Neural cell (in vitro differentiated cells): ENCODE data around the gene ZBTB2. TPM values are rescaled to one million over a fixed set of nuclear protein-coding genes. Genes with fewer than 3 reads are reported as not detected.

ENCODE experiments used
- H2AFZ ChIP-seq: fragments of 200-600, 300-800 bp; sonication (generic), shearing (Covaris generic); 2 replicates; pipeline ENCODE4 v1.6.0; 2014; ENCODE audit warnings: low read depth, mild to moderate bottlenecking, antibody characterized with exemption, low read length, moderate library complexity
- H3F3A ChIP-seq: fragments of 200-600 bp; shearing (Covaris generic); 2 replicates; pipeline ENCODE4 v1.6.1; 2016; ENCODE audit warnings: mild to moderate bottlenecking, moderate library complexity, mixed read lengths, antibody characterized with exemption, low read length; ENCODE audit not compliant: insufficient read depth, poor library complexity, severe bottlenecking
- H3K27ac ChIP-seq: fragments of 200-600, 300-800 bp; sonication (generic), shearing (Covaris generic); 2 replicates; pipeline ENCODE4 v1.5.1; 2014; ENCODE audit warnings: mild to moderate bottlenecking, low read length, moderate library complexity
- H3K27me3 ChIP-seq: fragments of 300-800, 200-600 bp; sonication (generic), shearing (Covaris generic); 2 replicates; pipeline ENCODE4 v1.6.0; 2014; ENCODE audit warnings: mild to moderate bottlenecking, low read depth, low read length, moderate library complexity; ENCODE audit not compliant: insufficient read depth
- H3K36me3 ChIP-seq: fragments of 300-800, 200-600 bp; sonication (generic), shearing (Covaris generic); 2 replicates; pipeline ENCODE4 v1.5.1; 2014; ENCODE audit warnings: mild to moderate bottlenecking, antibody characterized with exemption, low read length, moderate library complexity; ENCODE audit not compliant: insufficient read depth
- H3K4me2 ChIP-seq: fragments of 300-800, 200-600 bp; sonication (generic), shearing (Covaris generic); 2 replicates; pipeline ENCODE4 v1.6.0; 2014; ENCODE audit warnings: mild to moderate bottlenecking, low read length
- H3K4me3 ChIP-seq: fragments of 300-800, 200-600 bp; sonication (generic), shearing (Covaris generic); 2 replicates; pipeline ENCODE4 v1.5.1; 2014; ENCODE audit warnings: mild to moderate bottlenecking, low read length, moderate library complexity
- H3K79me2 ChIP-seq: fragments of 200-600 bp; shearing (Covaris generic); replicated peaks from 2 replicates; pipeline ENCODE4 v1.6.0; 2014; ENCODE audit warnings: mild to moderate bottlenecking, low read length, moderate library complexity; ENCODE audit not compliant: insufficient read depth
- H3K9ac ChIP-seq: fragments of 300-800, 200-600 bp; sonication (generic), shearing (Covaris generic); 2 replicates; pipeline ENCODE4 v1.6.1; 2016; ENCODE audit warnings: mild to moderate bottlenecking, low read length, mixed read lengths
- H3K9me2 ChIP-seq: fragments of 200-600 bp; shearing (Covaris generic); 2 replicates; pipeline ENCODE4 v1.6.1; 2016; ENCODE audit warnings: mild to moderate bottlenecking, low read length, mixed read lengths; ENCODE audit not compliant: insufficient read depth
- H3K9me3 ChIP-seq: fragments of 200-600, 300-800 bp; sonication (generic), shearing (Covaris generic); 2 replicates; pipeline ENCODE4 v1.6.1; 2016; ENCODE audit warnings: mild to moderate bottlenecking, mixed run types, low read length, moderate library complexity, mixed read lengths
- H4K20me1 ChIP-seq: fragments of 200-600 bp; shearing (Covaris generic); 2 replicates; pipeline ENCODE4 v1.6.1; 2016; ENCODE audit warnings: mild to moderate bottlenecking, mixed run types; ENCODE audit not compliant: insufficient read depth
- CTCF ChIP-seq: fragments of 450-650 bp; IDR thresholded peaks from 2 replicates; pipeline ENCODE4 v1.5.1; 2014; ENCODE audit warnings: antibody characterized with exemption, mild to moderate bottlenecking, moderate library complexity; ENCODE audit not compliant: poor library complexity, severe bottlenecking
- EP300 ChIP-seq: fragments of 450-650 bp; conservative IDR thresholded peaks from 2 replicates; pipeline ENCODE4 v1.6.1; 2014; ENCODE audit warnings: antibody characterized with exemption, mild to moderate bottlenecking, moderate library complexity; ENCODE audit not compliant: poor library complexity, severe bottlenecking
- EZH2 ChIP-seq: fragments of 200-600, 300-800 bp; shearing (Covaris generic), sonication (generic); IDR thresholded peaks from 2 replicates; pipeline ENCODE4 v1.6.1; 2014; ENCODE audit warnings: antibody characterized with exemption, low read length, borderline replicate concordance, mild to moderate bottlenecking; ENCODE audit not compliant: insufficient read depth, poor library complexity, severe bottlenecking
- MXI1 ChIP-seq: fragments of 450-650 bp; conservative IDR thresholded peaks from 2 replicates; pipeline ENCODE4 v1.6.1; 2014; ENCODE audit warnings: antibody characterized with exemption, mild to moderate bottlenecking; ENCODE audit not compliant: poor library complexity, severe bottlenecking
- POLR2AphosphoS5 ChIP-seq: IDR thresholded peaks from 2 replicates; pipeline ENCODE4 v1.6.1; 2012
- RAD21 ChIP-seq: fragments of 450-650 bp; conservative IDR thresholded peaks from 2 replicates; pipeline ENCODE4 v1.6.1; 2014; ENCODE audit warnings: antibody characterized with exemption, mild to moderate bottlenecking, moderate library complexity
- SMC3 ChIP-seq: fragments of 450-650 bp; conservative IDR thresholded peaks from 2 replicates; pipeline ENCODE4 v1.6.1; 2014; ENCODE audit warnings: antibody characterized with exemption, mild to moderate bottlenecking, moderate library complexity; ENCODE audit not compliant: poor library complexity
- TAF1 ChIP-seq: IDR thresholded peaks from 2 replicates; pipeline ENCODE4 v1.6.1; 2012; ENCODE audit warnings: low read depth
- polyA plus RNA-seq: library from polyadenylated mRNA; depleted of rRNA; stranded (reverse); fragments of >200 nt; gene quantifications from 2 replicates; pipeline ENCODE4 v1.2.3, GENCODE V29; 2014
- TF ChIP-seq, protein P1 (sequence below): IDR thresholded peaks from 2 replicates; pipeline ENCODE4 v1.6.1; 2012; ENCODE audit warnings: borderline replicate concordance

Gene ZBTB2
- polyA plus RNA-seq, 1 donor from 2014 or later = 10.3 TPM

- Histone ChIP-seq H3F3A (no peaks in the 10 kb centered on the region), H3K27ac (no peak overlapping the region), H3K9me2 (no peaks in the 10 kb centered on the region), H3K4me2 (no peak overlapping the region), H2AFZ (no peak overlapping the region), H4K20me1 (no peaks in the 10 kb centered on the region), H3K9me3 (no peaks in the 10 kb centered on the region), H3K36me3 (no peaks in the 10 kb centered on the region), H3K79me2 (no peaks in the 10 kb centered on the region), H3K9ac (no peak overlapping the region), H3K4me3 (no peak overlapping the region), H3K27me3 (no peaks in the 10 kb centered on the region)
- TF ChIP-seq, protein P1, sequence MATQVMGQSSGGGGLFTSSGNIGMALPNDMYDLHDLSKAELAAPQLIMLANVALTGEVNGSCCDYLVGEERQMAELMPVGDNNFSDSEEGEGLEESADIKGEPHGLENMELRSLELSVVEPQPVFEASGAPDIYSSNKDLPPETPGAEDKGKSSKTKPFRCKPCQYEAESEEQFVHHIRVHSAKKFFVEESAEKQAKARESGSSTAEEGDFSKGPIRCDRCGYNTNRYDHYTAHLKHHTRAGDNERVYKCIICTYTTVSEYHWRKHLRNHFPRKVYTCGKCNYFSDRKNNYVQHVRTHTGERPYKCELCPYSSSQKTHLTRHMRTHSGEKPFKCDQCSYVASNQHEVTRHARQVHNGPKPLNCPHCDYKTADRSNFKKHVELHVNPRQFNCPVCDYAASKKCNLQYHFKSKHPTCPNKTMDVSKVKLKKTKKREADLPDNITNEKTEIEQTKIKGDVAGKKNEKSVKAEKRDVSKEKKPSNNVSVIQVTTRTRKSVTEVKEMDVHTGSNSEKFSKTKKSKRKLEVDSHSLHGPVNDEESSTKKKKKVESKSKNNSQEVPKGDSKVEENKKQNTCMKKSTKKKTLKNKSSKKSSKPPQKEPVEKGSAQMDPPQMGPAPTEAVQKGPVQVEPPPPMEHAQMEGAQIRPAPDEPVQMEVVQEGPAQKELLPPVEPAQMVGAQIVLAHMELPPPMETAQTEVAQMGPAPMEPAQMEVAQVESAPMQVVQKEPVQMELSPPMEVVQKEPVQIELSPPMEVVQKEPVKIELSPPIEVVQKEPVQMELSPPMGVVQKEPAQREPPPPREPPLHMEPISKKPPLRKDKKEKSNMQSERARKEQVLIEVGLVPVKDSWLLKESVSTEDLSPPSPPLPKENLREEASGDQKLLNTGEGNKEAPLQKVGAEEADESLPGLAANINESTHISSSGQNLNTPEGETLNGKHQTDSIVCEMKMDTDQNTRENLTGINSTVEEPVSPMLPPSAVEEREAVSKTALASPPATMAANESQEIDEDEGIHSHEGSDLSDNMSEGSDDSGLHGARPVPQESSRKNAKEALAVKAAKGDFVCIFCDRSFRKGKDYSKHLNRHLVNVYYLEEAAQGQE = no peak
- TF ChIP-seq SMC3 (no peak), RAD21 (no peak), TAF1 (no peak), EP300 (no peak), MXI1 (no peak), POLR2AphosphoS5 (no peak), EZH2 (no peak), CTCF (no peak)
Observed at GRCh38 chr6:151320140-151320539, 71.2 kb downstream of the ZBTB2 start.

DNA sequence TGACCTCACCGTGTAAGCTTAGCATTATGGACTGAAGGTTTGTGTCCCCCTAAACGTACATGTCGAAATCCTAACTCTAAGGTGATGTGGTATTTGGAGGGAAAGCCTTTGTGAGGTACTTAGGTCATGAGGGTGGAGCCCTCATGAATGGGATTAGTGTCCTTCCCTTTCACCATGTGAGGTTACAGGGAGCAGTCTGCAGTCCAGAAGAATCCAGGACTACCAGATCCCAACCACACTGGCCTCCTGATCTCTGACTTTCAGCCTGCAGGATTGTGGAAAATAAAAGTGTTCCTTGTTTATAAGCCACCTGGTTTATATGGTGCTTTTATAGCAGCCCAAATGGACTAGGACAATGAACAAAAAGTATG is 73.4 kb downstream of the ZBTB2 start:
- no peaks in the 10 kb centered on the region for H3K9me3 ChIP-seq
- no peaks in the 10 kb centered on the region for H3F3A ChIP-seq
- H3K9ac ChIP-seq = no peak overlapping the region
- H3K36me3 ChIP-seq = no peaks in the 10 kb centered on the region
- no peak for TF ChIP-seq CTCF
- TF ChIP-seq EP300 = no peak
- TF ChIP-seq TAF1 = no peak
- TF ChIP-seq MXI1 = no peak
- no peaks in the 10 kb centered on the region for H3K79me2 ChIP-seq
- H3K9me2 ChIP-seq = no peaks in the 10 kb centered on the region
- H3K27ac ChIP-seq = no peak overlapping the region
- no peak overlapping the region for H3K4me3 ChIP-seq
- no peak overlapping the region for H3K4me2 ChIP-seq
- no peaks in the 10 kb centered on the region for H4K20me1 ChIP-seq
- H3K27me3 ChIP-seq = no peaks in the 10 kb centered on the region
- no peak overlapping the region for H2AFZ ChIP-seq
